ENCODE results near the gene PHLDA1. TPM values are rescaled to one million over a fixed set of nuclear protein-coding genes. Genes with fewer than 3 reads are reported as not detected.

Gene PHLDA1
- total RNA-seq, 3 donors from 2014 or later (not counting 1 experiment from before 2014, with no cell fraction given) = 11.1 to 24.0 (median 19.1) TPM

DNA sequence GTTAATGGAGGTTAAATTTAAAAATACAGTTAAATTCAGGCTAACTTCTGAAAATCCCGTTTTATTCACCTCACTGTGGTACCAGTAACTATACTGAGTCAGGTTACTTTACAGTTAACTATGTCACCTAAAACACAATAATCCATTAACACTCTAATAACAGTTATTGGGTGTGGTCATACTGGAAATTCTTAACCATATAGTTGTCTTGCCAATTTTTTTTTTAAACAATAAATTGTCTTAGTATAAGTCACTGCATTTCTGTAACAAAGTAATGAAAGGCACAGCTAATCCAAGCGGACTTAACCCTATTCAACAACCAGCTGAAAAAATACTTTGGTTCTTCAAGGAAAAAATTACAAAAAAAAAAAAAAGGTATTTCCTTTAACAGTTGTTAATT is 16.2 kb upstream of the PHLDA1 start:
- intact Hi-C loops (cut with micrococcal nuclease) = no loop called here
- WGBS (ENCODE audit: insufficient coverage) = 89% methylated on average over 1 of the region's 2 CpGs
- Mint-ChIP-seq H3K36me3 (peaks cover 9% of the 10 kb centered on the region), H3K27ac (no peak overlapping the region), H3K9me3 (no peaks in the 10 kb centered on the region), H3K4me3 (no peak overlapping the region), H3K27me3 (ENCODE audit: low read depth in 2 of 2) (no peaks in the 10 kb centered on the region), H3K4me1 (no peaks in the 10 kb centered on the region)
- Histone ChIP-seq H3K4me1 (ENCODE audit: control insufficient read depth, insufficient read depth, low read length) (no peaks in the 10 kb centered on the region), H3K9me3 (ENCODE audit: control insufficient read depth, insufficient read depth, low read length) (no peaks in the 10 kb centered on the region), H3K27me3 (ENCODE audit: control insufficient read depth, insufficient read depth, low read length) (no peaks in the 10 kb centered on the region), H3K4me3 (ENCODE audit: low read length) (no peak overlapping the region), H3K36me3 (ENCODE audit: control insufficient read depth, insufficient read depth, low read length) (peaks cover 49% of the 10 kb centered on the region), H3K27ac (ENCODE audit: low read length) (no peak overlapping the region)
- no peak for DNase-seq
- TF ChIP-seq, protein P1, sequence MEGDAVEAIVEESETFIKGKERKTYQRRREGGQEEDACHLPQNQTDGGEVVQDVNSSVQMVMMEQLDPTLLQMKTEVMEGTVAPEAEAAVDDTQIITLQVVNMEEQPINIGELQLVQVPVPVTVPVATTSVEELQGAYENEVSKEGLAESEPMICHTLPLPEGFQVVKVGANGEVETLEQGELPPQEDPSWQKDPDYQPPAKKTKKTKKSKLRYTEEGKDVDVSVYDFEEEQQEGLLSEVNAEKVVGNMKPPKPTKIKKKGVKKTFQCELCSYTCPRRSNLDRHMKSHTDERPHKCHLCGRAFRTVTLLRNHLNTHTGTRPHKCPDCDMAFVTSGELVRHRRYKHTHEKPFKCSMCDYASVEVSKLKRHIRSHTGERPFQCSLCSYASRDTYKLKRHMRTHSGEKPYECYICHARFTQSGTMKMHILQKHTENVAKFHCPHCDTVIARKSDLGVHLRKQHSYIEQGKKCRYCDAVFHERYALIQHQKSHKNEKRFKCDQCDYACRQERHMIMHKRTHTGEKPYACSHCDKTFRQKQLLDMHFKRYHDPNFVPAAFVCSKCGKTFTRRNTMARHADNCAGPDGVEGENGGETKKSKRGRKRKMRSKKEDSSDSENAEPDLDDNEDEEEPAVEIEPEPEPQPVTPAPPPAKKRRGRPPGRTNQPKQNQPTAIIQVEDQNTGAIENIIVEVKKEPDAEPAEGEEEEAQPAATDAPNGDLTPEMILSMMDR (IDR thresholded peaks at IDR 0.05) = no peak
- no peak for ATAC-seq

DNA sequence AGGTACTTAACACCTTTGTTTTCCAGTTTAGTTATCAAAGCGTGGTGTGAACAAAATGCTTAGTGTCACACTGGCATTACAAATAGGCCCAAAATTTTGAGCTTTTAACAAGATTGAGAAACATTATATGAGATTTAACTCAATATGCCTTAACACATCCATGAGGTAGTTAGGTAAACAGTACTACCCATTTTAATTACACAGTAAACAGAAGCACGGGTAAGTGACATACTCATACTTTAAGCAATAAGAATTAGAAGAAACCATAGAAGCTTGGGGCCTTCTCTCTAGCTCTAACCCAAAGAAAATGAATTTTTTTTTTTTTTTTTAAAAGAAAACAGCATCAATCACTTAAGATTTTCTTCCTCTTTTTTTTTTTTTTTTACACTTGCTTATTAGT is 15.5 kb upstream of the PHLDA1 start:
- Mint-ChIP-seq H3K27me3 (ENCODE audit: low read depth in 2 of 2) (no peaks in the 10 kb centered on the region), H3K36me3 (peaks cover 2% of the 10 kb centered on the region), H3K4me1 (no peaks in the 10 kb centered on the region), H3K27ac (no peak overlapping the region), H3K9me3 (no peaks in the 10 kb centered on the region), H3K4me3 (no peak overlapping the region)
- DNase-seq (no peak), ATAC-seq (peak in 1 of 3 donors; percentile 18)
- Histone ChIP-seq H3K27ac (ENCODE audit: low read length) (no peak overlapping the region), H3K4me3 (ENCODE audit: low read length) (no peak overlapping the region), H3K4me1 (ENCODE audit: control insufficient read depth, insufficient read depth, low read length) (no peaks in the 10 kb centered on the region), H3K9me3 (ENCODE audit: control insufficient read depth, insufficient read depth, low read length) (no peaks in the 10 kb centered on the region), H3K27me3 (ENCODE audit: control insufficient read depth, insufficient read depth, low read length) (no peaks in the 10 kb centered on the region), H3K36me3 (ENCODE audit: control insufficient read depth, insufficient read depth, low read length) (peaks cover 42% of the 10 kb centered on the region)
- WGBS (ENCODE audit: insufficient coverage) = 100% methylated on average over 1 of the region's 2 CpGs
- intact Hi-C loops (cut with micrococcal nuclease) = no loop called here
- TF ChIP-seq, protein P1 (IDR thresholded peaks at IDR 0.05) = no peak

DNA sequence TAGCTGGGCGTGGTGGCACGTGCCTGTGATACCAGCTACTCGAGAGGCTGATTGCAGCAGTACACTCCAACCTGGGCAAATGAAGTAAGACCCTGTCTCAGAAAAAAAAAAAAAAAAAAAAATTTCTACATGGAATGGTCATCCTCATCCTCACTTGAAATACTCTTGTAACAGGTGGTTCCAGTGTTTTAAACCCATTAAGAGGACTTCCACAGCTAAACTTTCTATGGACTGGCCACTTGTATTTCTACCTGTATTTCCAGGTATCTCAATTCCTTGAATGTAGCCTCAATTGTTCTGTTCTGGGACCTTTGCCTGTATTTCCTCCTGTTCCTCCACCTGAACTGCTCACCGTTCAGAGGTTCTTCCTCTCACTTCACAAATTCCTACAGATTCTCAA is 11.8 kb upstream of the PHLDA1 start:
- 97% methylated on average over 4 of the region's 4 CpGs for WGBS (ENCODE audit: insufficient coverage)
- intact Hi-C loops (cut with micrococcal nuclease) = no loop called here

DNA sequence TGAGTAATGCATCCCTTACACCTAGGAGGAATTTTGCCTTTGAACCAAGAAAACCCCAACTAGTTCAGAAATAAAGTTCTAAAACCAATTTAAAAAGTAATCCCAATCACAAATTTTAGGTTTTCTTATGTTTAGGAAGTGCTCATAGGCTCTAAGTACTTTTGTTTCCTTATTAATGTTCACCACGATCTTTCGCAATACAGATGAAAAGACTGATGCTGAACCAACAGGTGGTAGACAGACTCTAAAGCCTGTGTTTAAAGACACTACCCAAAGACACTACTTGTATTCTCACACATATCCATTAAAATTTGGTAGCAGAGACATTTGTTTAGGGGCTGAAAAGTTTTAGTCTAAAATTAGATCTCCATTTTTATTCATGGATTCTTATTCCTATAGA is 10.6 kb upstream of the PHLDA1 start:
- Histone ChIP-seq H3K27ac (ENCODE audit: low read length) (no peak overlapping the region), H3K36me3 (ENCODE audit: control insufficient read depth, insufficient read depth, low read length) (no peaks in the 10 kb centered on the region), H3K4me3 (ENCODE audit: low read length) (no peak overlapping the region), H3K9me3 (ENCODE audit: control insufficient read depth, insufficient read depth, low read length) (no peaks in the 10 kb centered on the region), H3K27me3 (ENCODE audit: control insufficient read depth, insufficient read depth, low read length) (no peaks in the 10 kb centered on the region), H3K4me1 (ENCODE audit: control insufficient read depth, insufficient read depth, low read length) (peaks cover 2% of the 10 kb centered on the region)
- H3K27me3 Mint-ChIP-seq (ENCODE audit: low read depth in 2 of 2) = no peaks in the 10 kb centered on the region
- H3K27ac Mint-ChIP-seq = no peak overlapping the region
- WGBS (ENCODE audit: insufficient coverage) = 79% methylated on average over 2 of the region's 2 CpGs
- ATAC-seq (no peak), DNase-seq (no peak)
- no peak overlapping the region for H3K4me3 Mint-ChIP-seq
- H3K4me1 Mint-ChIP-seq = peaks cover 0 to 6% of the 10 kb centered on the region in 2 donors
- H3K36me3 Mint-ChIP-seq = no peaks in the 10 kb centered on the region
- no peaks in the 10 kb centered on the region for H3K9me3 Mint-ChIP-seq
- intact Hi-C loops (cut with micrococcal nuclease) = no loop called here
- TF ChIP-seq, protein P1 (IDR thresholded peaks at IDR 0.05) = no peak

More for the DNA sequence above, 11.8 kb upstream of the PHLDA1 start:
- Mint-ChIP-seq H3K4me3 (no peak overlapping the region), H3K4me1 (no peaks in the 10 kb centered on the region), H3K27me3 (ENCODE audit: low read depth in 2 of 2) (no peaks in the 10 kb centered on the region), H3K9me3 (no peaks in the 10 kb centered on the region), H3K27ac (peak overlapping the region in 1 of 2 donors; percentile 29), H3K36me3 (no peaks in the 10 kb centered on the region)
- H3K27ac ChIP-seq (ENCODE audit: low read length) = no peak overlapping the region
- ATAC-seq (no peak), DNase-seq (no peak)
- H3K27me3 ChIP-seq (ENCODE audit: control insufficient read depth, insufficient read depth, low read length) = no peaks in the 10 kb centered on the region
- H3K4me3 ChIP-seq (ENCODE audit: low read length) = no peak overlapping the region
- H3K9me3 ChIP-seq (ENCODE audit: control insufficient read depth, insufficient read depth, low read length) = no peaks in the 10 kb centered on the region
- H3K36me3 ChIP-seq (ENCODE audit: control insufficient read depth, insufficient read depth, low read length) = peaks cover 7% of the 10 kb centered on the region
- H3K4me1 ChIP-seq (ENCODE audit: control insufficient read depth, insufficient read depth, low read length) = no peaks in the 10 kb centered on the region
- TF ChIP-seq, protein P1 (IDR thresholded peaks at IDR 0.05) = no peak

Data from natural killer cell (primary cell).